Caco-2 (cell line): ENCODE results near the gene MOB3B. TPM values are rescaled to one million over a fixed set of nuclear protein-coding genes. Genes with fewer than 3 reads are reported as not detected.

Source experiments
- BruUV-seq: library from RNA; stranded (reverse); fragments of 400-500 nt; replicated peaks from 2 replicates; lab custom pipeline; 2021; lab: Mats Ljungman, UMichigan
- CTCF ChIA-PET: fragments of 300-600 bp; sonication (Branson Sonifier 250); formaldehyde crosslinking; loops from one replicate; lab custom pipeline; 2022; ENCODE audit warnings: antibody characterized with exemption; lab: Charles Lee
- POLR2A ChIA-PET: fragments of 300-600 bp; sonication (Branson Sonifier 250); formaldehyde crosslinking; loops from one replicate; lab custom pipeline; 2022; ENCODE audit warnings: antibody characterized with exemption; lab: Charles Lee
- DNase-seq, 2 experiments: peaks; one replicate each; pipeline versions ENCODE4 v3.0.0 to v3.0.0-alpha.2; 2020 to 2022
- H3K27me3 ChIP-seq: replicated peaks from 2 replicates; pipeline ENCODE4 v1.6.0; 2011; ENCODE audit warnings: low read length; ENCODE audit not compliant: control insufficient read depth, insufficient read depth
- H3K36me3 ChIP-seq: 2 replicates; pipeline ENCODE4 v1.5.1; 2011; ENCODE audit warnings: low read length; ENCODE audit not compliant: control insufficient read depth, insufficient read depth
- H3K4me1 ChIP-seq: fragments of 250-450 bp; sonication (Bioruptor Pico); 2 replicates; pipeline ENCODE4 v1.5.1; 2020; ENCODE audit warnings: mild to moderate bottlenecking
- H3K4me3 ChIP-seq: 2 replicates; pipeline ENCODE4 v1.5.1; 2011; ENCODE audit warnings: low read depth, mild to moderate bottlenecking, control low read depth, low read length
- H3K9me3 ChIP-seq: fragments of 250-450 bp; sonication (Bioruptor Pico); 2 replicates; pipeline ENCODE4 v1.5.1; 2020; ENCODE audit warnings: mild to moderate bottlenecking, moderate library complexity
- H3K27ac Mint-ChIP-seq: one replicate; pipeline ENCODE4 v1.8.0; 2022; ENCODE audit warnings: mixed read lengths; ENCODE audit not compliant: unreplicated experiment
- H3K27me3 Mint-ChIP-seq: one replicate; pipeline ENCODE4 v1.8.0; 2022; ENCODE audit warnings: mixed read lengths; ENCODE audit not compliant: insufficient read depth, unreplicated experiment
- H3K36me3 Mint-ChIP-seq: one replicate; pipeline ENCODE4 v1.8.0; 2022; ENCODE audit warnings: mild to moderate bottlenecking, mixed read lengths; ENCODE audit not compliant: insufficient read depth, unreplicated experiment
- H3K4me1 Mint-ChIP-seq: one replicate; pipeline ENCODE4 v1.8.0; 2022; ENCODE audit warnings: low read depth, mixed read lengths; ENCODE audit not compliant: unreplicated experiment
- H3K4me3 Mint-ChIP-seq: one replicate; pipeline ENCODE4 v1.8.0; 2022; ENCODE audit warnings: mild to moderate bottlenecking, moderate library complexity, mixed read lengths; ENCODE audit not compliant: unreplicated experiment
- H3K9me3 Mint-ChIP-seq: one replicate; pipeline ENCODE4 v1.8.0; 2022; ENCODE audit warnings: mixed read lengths; ENCODE audit not compliant: unreplicated experiment
- intact Hi-C: fragments of 100-400 bp; cut with micrococcal nuclease; formaldehyde crosslinking; loops from one replicate; pipeline ENCODE4 v1.10.0; 2022; ENCODE audit not compliant: unreplicated experiment
- total RNA-seq: library from RNA; stranded (reverse); gene quantifications from 2 replicates; pipeline ENCODE4 v1.2.3, GENCODE V29; 2022
- TF ChIP-seq, protein P1 (sequence below), 2 experiments: fragments of 200-600 bp in 1 of 2; IDR thresholded peaks; 1 replicate in 1 of 2; 2 replicates in 1 of 2; pipeline versions ENCODE4 v1.5.1 to v1.8.0; 2011 to 2022; ENCODE audit warnings: antibody characterized with exemption in 1 of 2, control low read depth in 1 of 2, inconsistent platforms in 1 of 2, low read depth in 1 of 2, low read length in 1 of 2, mild to moderate bottlenecking in 1 of 2, moderate library complexity in 1 of 2; ENCODE audit not compliant: insufficient read depth in 1 of 2, severe bottlenecking in 1 of 2, unreplicated experiment in 1 of 2

The MOB3B gene
- total RNA-seq, 1 experiment from 2014 or later, result 5.3 TPM

DNA sequence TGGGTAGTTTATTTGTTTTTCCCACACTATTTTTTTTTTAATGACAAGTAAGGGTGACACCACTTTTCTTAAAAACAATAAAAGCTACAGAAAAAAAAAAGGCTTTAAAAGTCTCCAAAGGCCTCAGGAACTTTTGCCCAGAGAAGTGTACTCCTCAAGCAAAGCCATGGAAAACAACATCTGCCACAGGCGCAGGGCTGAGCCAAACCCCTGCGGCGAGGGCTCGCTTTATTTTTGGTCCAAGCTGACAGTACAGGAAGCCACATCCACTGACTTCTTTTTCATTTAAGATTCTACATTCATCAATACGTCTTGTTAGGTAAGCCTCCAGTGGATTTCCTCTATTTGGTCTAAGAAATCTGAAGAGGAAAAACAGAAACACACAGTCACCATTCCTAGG lies 57.4 kb downstream of the MOB3B start:
- Mint-ChIP-seq H3K27ac (no peak overlapping the region), H3K27me3 (no peaks in the 10 kb centered on the region), H3K4me1 (no peaks in the 10 kb centered on the region)

DNA sequence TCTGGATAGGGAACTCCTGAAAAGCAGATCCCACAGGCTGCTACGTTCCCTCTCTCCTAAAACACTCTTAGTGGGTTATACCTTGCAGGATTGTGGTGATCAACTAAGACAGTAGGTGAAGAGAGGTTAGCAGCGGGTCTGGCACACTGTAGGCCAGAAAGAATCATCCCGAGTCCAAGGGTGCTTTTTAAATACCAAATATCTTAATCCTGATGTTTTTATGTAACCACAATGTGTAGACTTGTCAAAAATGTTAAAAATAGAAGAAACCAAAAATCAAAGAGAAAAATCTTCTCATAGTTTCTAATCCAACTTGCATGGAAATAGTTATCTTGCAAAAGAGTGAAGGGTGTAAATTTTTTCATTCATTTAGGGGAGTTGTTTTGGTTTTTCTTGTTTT lies 57.8 kb downstream of the MOB3B start:
- ChIA-PET POLR2A (no interaction called here), CTCF (no interaction called here)
- no peaks in the 10 kb centered on the region for H3K36me3 ChIP-seq
- no peaks in the 10 kb centered on the region for H3K9me3 ChIP-seq
- TF ChIP-seq, protein P1, sequence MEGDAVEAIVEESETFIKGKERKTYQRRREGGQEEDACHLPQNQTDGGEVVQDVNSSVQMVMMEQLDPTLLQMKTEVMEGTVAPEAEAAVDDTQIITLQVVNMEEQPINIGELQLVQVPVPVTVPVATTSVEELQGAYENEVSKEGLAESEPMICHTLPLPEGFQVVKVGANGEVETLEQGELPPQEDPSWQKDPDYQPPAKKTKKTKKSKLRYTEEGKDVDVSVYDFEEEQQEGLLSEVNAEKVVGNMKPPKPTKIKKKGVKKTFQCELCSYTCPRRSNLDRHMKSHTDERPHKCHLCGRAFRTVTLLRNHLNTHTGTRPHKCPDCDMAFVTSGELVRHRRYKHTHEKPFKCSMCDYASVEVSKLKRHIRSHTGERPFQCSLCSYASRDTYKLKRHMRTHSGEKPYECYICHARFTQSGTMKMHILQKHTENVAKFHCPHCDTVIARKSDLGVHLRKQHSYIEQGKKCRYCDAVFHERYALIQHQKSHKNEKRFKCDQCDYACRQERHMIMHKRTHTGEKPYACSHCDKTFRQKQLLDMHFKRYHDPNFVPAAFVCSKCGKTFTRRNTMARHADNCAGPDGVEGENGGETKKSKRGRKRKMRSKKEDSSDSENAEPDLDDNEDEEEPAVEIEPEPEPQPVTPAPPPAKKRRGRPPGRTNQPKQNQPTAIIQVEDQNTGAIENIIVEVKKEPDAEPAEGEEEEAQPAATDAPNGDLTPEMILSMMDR (IDR thresholded peaks at IDR 0.05; ENCODE audit: insufficient read depth in 1 of 2, low read depth in 1 of 2, low read length in 1 of 2, severe bottlenecking in 1 of 2, unreplicated experiment in 1 of 2), result no peak
- no peak overlapping the region for H3K4me3 Mint-ChIP-seq
- no peaks in the 10 kb centered on the region for H3K9me3 Mint-ChIP-seq
- no peak overlapping the region for H3K4me3 ChIP-seq
- no peak overlapping the region for H3K27ac Mint-ChIP-seq
- H3K36me3 Mint-ChIP-seq, result no peaks in the 10 kb centered on the region
- BruUV-seq, result no TSS peak
- H3K4me1 ChIP-seq, result no peaks in the 10 kb centered on the region
- no peaks in the 10 kb centered on the region for H3K27me3 ChIP-seq
- intact Hi-C loops, result no loop called here
- no peak for DNase-seq
- no peaks in the 10 kb centered on the region for H3K4me1 Mint-ChIP-seq
- no peaks in the 10 kb centered on the region for H3K27me3 Mint-ChIP-seq

More for the DNA sequence above, 57.4 kb downstream of the MOB3B start:
- CTCF ChIA-PET, result no interaction called here
- no peaks in the 10 kb centered on the region for H3K36me3 ChIP-seq
- H3K9me3 ChIP-seq, result no peaks in the 10 kb centered on the region
- H3K9me3 Mint-ChIP-seq, result no peaks in the 10 kb centered on the region
- TF ChIP-seq, protein P1 (IDR thresholded peaks at IDR 0.05; ENCODE audit: insufficient read depth in 1 of 2, low read depth in 1 of 2, low read length in 1 of 2, severe bottlenecking in 1 of 2, unreplicated experiment in 1 of 2), result no peak
- POLR2A ChIA-PET, result no interaction called here
- H3K27me3 ChIP-seq, result no peaks in the 10 kb centered on the region
- intact Hi-C loops, result no loop called here
- H3K4me3 Mint-ChIP-seq, result no peak overlapping the region
- H3K4me3 ChIP-seq, result no peak overlapping the region
- no peak for DNase-seq
- no peaks in the 10 kb centered on the region for H3K4me1 ChIP-seq
- no peaks in the 10 kb centered on the region for H3K36me3 Mint-ChIP-seq
- no TSS peak for BruUV-seq

GRCh38 chr9:27471366-27471765 lies 58.2 kb downstream of the MOB3B start:
- H3K27me3 ChIP-seq, result no peaks in the 10 kb centered on the region
- Mint-ChIP-seq H3K4me1 (no peaks in the 10 kb centered on the region), H3K9me3 (no peaks in the 10 kb centered on the region), H3K4me3 (no peak overlapping the region), H3K36me3 (no peaks in the 10 kb centered on the region), H3K27ac (no peak overlapping the region), H3K27me3 (no peaks in the 10 kb centered on the region)
- intact Hi-C loops, result no loop called here
- H3K4me3 ChIP-seq, result no peak overlapping the region
- DNase-seq, result no peak
- no peaks in the 10 kb centered on the region for H3K9me3 ChIP-seq
- ChIA-PET POLR2A (interaction anchor here (0.6 kb wide), 1 partner anchor 27 kb away, joined by 4 read pairs; no protein-coding TSS in a partner anchor), CTCF (no interaction called here)
- no TSS peak for BruUV-seq
- no peaks in the 10 kb centered on the region for H3K36me3 ChIP-seq
- TF ChIP-seq, protein P1 (IDR thresholded peaks at IDR 0.05; ENCODE audit: insufficient read depth in 1 of 2, low read depth in 1 of 2, low read length in 1 of 2, severe bottlenecking in 1 of 2, unreplicated experiment in 1 of 2), result no peak
- H3K4me1 ChIP-seq, result no peaks in the 10 kb centered on the region
